GM13976 (cell line): ENCODE measurements around the gene CELA3A.

Source experiments
- DNase-seq: peaks from one replicate; pipeline ENCODE4 v3.0.0; 2012; ENCODE audit warnings: low spot score
- CTCF ChIP-seq: IDR thresholded peaks from 2 replicates; pipeline ENCODE4 v1.5.1; 2012; ENCODE audit warnings: borderline replicate concordance, mild to moderate bottlenecking; ENCODE audit not compliant: insufficient read depth; ENCODE audit errors: extremely low read depth, missing control alignments, control extremely low read depth
- in situ Hi-C: fragments of 300-500 bp; cut with MboI; formaldehyde crosslinking; loops from one replicate; pipeline ENCODE4 v1.12.0; 2022; ENCODE audit warnings: low sequenced_read_pairs, mixed read lengths, inconsistent platforms; ENCODE audit not compliant: unreplicated experiment

The CELA3A gene

GRCh38 chr1:22040286-22040623 is 38.8 kb downstream of the CELA3A start:
- in situ Hi-C loops, result no loop called here
- no peak for DNase-seq
- no peak for TF ChIP-seq CTCF

GRCh38 chr1:22041505-22041904 is 40.0 kb downstream of the CELA3A start:
- in situ Hi-C loops, result no loop called here
- no peak for TF ChIP-seq CTCF
- no peak for DNase-seq

GRCh38 chr1:22043198-22043769 is 41.8 kb downstream of the CELA3A start:
- TF ChIP-seq CTCF, result no peak
- no peak for DNase-seq

GRCh38 chr1:22044690-22045420 is 43.4 kb downstream of the CELA3A start:
- DNase-seq, result no peak
- no peak for TF ChIP-seq CTCF
- in situ Hi-C loops, result no loop called here

More at GRCh38 chr1:22043198-22043769, 41.8 kb downstream of the CELA3A start:
- in situ Hi-C loops, result no loop called here

GRCh38 chr1:22045604-22046228 is 44.3 kb downstream of the CELA3A start:
- in situ Hi-C loops, result no loop called here
- TF ChIP-seq CTCF, result no peak
- DNase-seq, result no peak

- DNase-seq, result no peak
- no peak for TF ChIP-seq CTCF
- in situ Hi-C loops, result no loop called here
Observed at GRCh38 chr1:22048351-22049192, 47.1 kb downstream of the CELA3A start.
